B cell (primary cell): Measurements from ENCODE around the gene AKAP9. TPM values are rescaled to one million over a fixed set of nuclear protein-coding genes. Genes with fewer than 3 reads are reported as not detected.

Experiments used
- ATAC-seq: fragments of 200-7000 bp; cut with Tn5 transposase; one replicate; pipeline ENCODE4 v1.10.0; 2021; ENCODE audit warnings: low read depth, mild to moderate bottlenecking, moderate number of reproducible peaks, moderate library complexity
- CTCF ChIA-PET: fragments of 350-600 bp; sonication (Branson Sonifier 250); formaldehyde crosslinking; loops from one replicate; lab custom pipeline; 2021; ENCODE audit warnings: antibody characterized with exemption, inconsistent platforms; lab: Charles Lee
- POLR2A ChIA-PET: fragments of 350-600 bp; sonication (Branson Sonifier 250); formaldehyde crosslinking; loops from one replicate; lab custom pipeline; 2021; ENCODE audit warnings: antibody characterized with exemption; lab: Charles Lee
- DNase-seq: peaks from one replicate; pipeline ENCODE4 v3.0.0; 2013
- H2AFZ ChIP-seq: 2 replicates; pipeline ENCODE4 v1.6.1; 2012; ENCODE audit warnings: mild to moderate bottlenecking, low read depth, low read length; ENCODE audit not compliant: insufficient read depth, poor library complexity, severe bottlenecking
- H3K27ac ChIP-seq, 2 donors: 1 replicate in 1 of 2; 2 replicates in 1 of 2; pipeline ENCODE4 v1.5.1; 2012 to 2013; ENCODE audit warnings: low read length in 2 of 2, mild to moderate bottlenecking in 2 of 2, moderate library complexity in 1 of 2
- H3K27me3 ChIP-seq, 4 experiments: fragments of 200-600 bp in 1 of 4; sonication (generic) in 1 of 4; replicated peaks in 1 of 4; 1 replicate in 2 of 4; 2 replicates in 2 of 4; pipeline versions ENCODE4 v1.6.1 to v1.7.0; 2013 to 2016; ENCODE audit warnings: low read length in 3 of 4, mild to moderate bottlenecking in 2 of 4, mixed read lengths in 1 of 4, moderate library complexity in 1 of 4; ENCODE audit not compliant: insufficient read depth in 4 of 4, control insufficient read depth in 3 of 4; ENCODE audit errors: control extremely low read depth in 1 of 4
- H3K36me3 ChIP-seq, 2 experiments: replicated peaks in 1 of 2; 1 replicate in 1 of 2; 2 replicates in 1 of 2; pipeline versions ENCODE4 v1.6.1 to v1.7.1; 2013; ENCODE audit warnings: low read length in 1 of 2; ENCODE audit not compliant: insufficient read depth in 2 of 2, control insufficient read depth in 1 of 2; ENCODE audit errors: control extremely low read depth in 1 of 2, extremely low read depth in 1 of 2
- H3K4me1 ChIP-seq, 2 donors: fragments of 200-600 bp in 1 of 2; sonication (generic) in 1 of 2; 1 replicate in 1 of 2; 2 replicates in 1 of 2; pipeline versions ENCODE4 v1.5.1 to v1.6.1; 2013 to 2017; ENCODE audit warnings: low read length in 2 of 2; ENCODE audit not compliant: control insufficient read depth in 2 of 2, insufficient read depth in 2 of 2
- H3K4me2 ChIP-seq: replicated peaks from 2 replicates; pipeline ENCODE3; 2012; ENCODE audit warnings: mild to moderate bottlenecking, low read depth, low read length; ENCODE audit not compliant: poor library complexity, severe bottlenecking
- H3K4me3 ChIP-seq, 5 experiments: fragments of 200-600 bp in 1 of 5; sonication (generic) in 1 of 5; 1 replicate in 3 of 5; 2 replicates in 2 of 5; pipeline versions ENCODE4 v1.5.1 to v1.7.0; 2011 to 2016; ENCODE audit warnings: low read length in 4 of 5, mild to moderate bottlenecking in 4 of 5, low read depth in 2 of 5, control low read depth in 1 of 5, moderate library complexity in 1 of 5; ENCODE audit not compliant: insufficient read depth in 1 of 5; ENCODE audit errors: control extremely low read depth in 1 of 5, extremely low read depth in 1 of 5
- H3K79me2 ChIP-seq: fragments of 200-600 bp; sonication (generic); one replicate; pipeline ENCODE4 v1.6.0; 2016; ENCODE audit warnings: low read length; ENCODE audit not compliant: control insufficient read depth, insufficient read depth
- H3K9ac ChIP-seq: fragments of 200-600 bp; sonication (generic); 2 replicates; pipeline ENCODE4 v1.6.1; 2017; ENCODE audit warnings: mild to moderate bottlenecking, low read length, moderate library complexity
- H3K9me3 ChIP-seq, 3 donors: one replicate each; pipeline versions ENCODE4 v1.6.1 to v1.7.1; 2013; ENCODE audit warnings: low read length in 2 of 3; ENCODE audit not compliant: control insufficient read depth in 2 of 3, insufficient read depth in 1 of 3; ENCODE audit errors: control extremely low read depth in 1 of 3
- H4K20me1 ChIP-seq: 2 replicates; pipeline ENCODE4 v1.6.0; 2012; ENCODE audit warnings: mild to moderate bottlenecking, low read length; ENCODE audit not compliant: insufficient read depth, control insufficient read depth, poor library complexity, severe bottlenecking
- H3K27ac Mint-ChIP-seq: one replicate; pipeline ENCODE4 v1.8.0; 2021; ENCODE audit warnings: mixed read lengths
- H3K27me3 Mint-ChIP-seq: one replicate; pipeline ENCODE4 v1.8.0; 2021; ENCODE audit warnings: mixed read lengths
- H3K4me1 Mint-ChIP-seq: one replicate; pipeline ENCODE4 v1.8.0; 2021; ENCODE audit warnings: mixed read lengths
- H3K4me3 Mint-ChIP-seq: one replicate; pipeline ENCODE4 v1.8.0; 2021; ENCODE audit warnings: mixed read lengths
- H3K9me3 Mint-ChIP-seq: one replicate; pipeline ENCODE4 v1.8.0; 2022; ENCODE audit warnings: mixed read lengths; ENCODE audit not compliant: insufficient read depth
- EZH2 ChIP-seq: IDR thresholded peaks from 2 replicates; pipeline ENCODE4 v1.6.1; 2012; ENCODE audit warnings: borderline replicate concordance, low read depth, mild to moderate bottlenecking, moderate library complexity, low read length; ENCODE audit not compliant: insufficient read depth, poor library complexity, severe bottlenecking
- WGBS: methylation state at CpG from one replicate; pipeline ENCODE4 v1.1.5; 2013; ENCODE audit warnings: missing lambda C conversion rate; ENCODE audit not compliant: insufficient coverage; 5-methylcytosine and 5-hydroxymethylcytosine counted together
- intact Hi-C: fragments of 100-400 bp; cut with micrococcal nuclease; formaldehyde crosslinking; loops from one replicate; pipeline ENCODE4 v1.10.0; 2022
- polyA plus RNA-seq: library from polyadenylated mRNA; depleted of rRNA; stranded (reverse); fragments of >200 nt; gene quantifications from 2 replicates; pipeline ENCODE4 v1.2.3, GENCODE V29; 2012
- total RNA-seq, 2 donors: library from RNA; stranded (reverse); fragments of 120-200 nt in 1 of 2; gene quantifications; 1 replicate in 1 of 2; 2 replicates in 1 of 2; pipeline versions ENCODE4 v1.2.3 to v1.2.4, GENCODE V29; 2013 to 2022
- TF ChIP-seq, protein P1 (sequence below): fragments of 200-600 bp; IDR thresholded peaks from one replicate; pipeline ENCODE4 v1.8.0; 2022; ENCODE audit warnings: antibody characterized with exemption, mild to moderate bottlenecking

Gene AKAP9
- total and polyA plus RNA-seq, 2 donors (not counting 1 experiment from before 2014, with no cell fraction given) = 19.3 to 106 TPM

DNA sequence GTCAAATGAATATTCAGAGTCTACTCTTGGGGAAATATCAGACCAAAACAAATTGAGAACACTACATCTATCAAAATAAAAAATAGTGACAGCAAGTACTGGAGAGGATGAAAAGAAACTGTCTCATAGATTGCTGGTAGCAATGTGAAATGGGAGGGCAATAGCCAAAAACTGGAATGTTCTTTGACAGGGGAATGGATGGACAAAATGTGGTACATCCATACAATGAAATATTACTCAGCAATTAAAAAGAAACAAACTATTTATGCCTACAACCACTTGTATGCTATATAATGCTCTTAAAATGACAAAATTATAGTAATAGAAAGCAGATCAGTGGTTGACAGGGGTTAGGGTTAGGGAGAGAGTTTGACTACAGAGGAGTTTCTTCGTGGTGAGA lies 147.6 kb downstream of the AKAP9 start:
- Mint-ChIP-seq H3K27me3 (no peaks in the 10 kb centered on the region), H3K27ac (no peak overlapping the region), H3K4me3 (no peak overlapping the region), H3K4me1 (no peaks in the 10 kb centered on the region), H3K9me3 (no peaks in the 10 kb centered on the region)
- Histone ChIP-seq H3K9me3 (no peaks in the 10 kb centered on the region), H4K20me1 (no peaks in the 10 kb centered on the region), H3K27me3 (no peaks in the 10 kb centered on the region), H3K9ac (no peak overlapping the region), H3K36me3 (peaks cover 18 to 45% of the 10 kb centered on the region in 2 experiments), H3K4me3 (no peak overlapping the region), H3K4me2 (no peak overlapping the region), H2AFZ (no peak overlapping the region), H3K27ac (no peak overlapping the region), H3K4me1 (no peaks in the 10 kb centered on the region), H3K79me2 (no peaks in the 10 kb centered on the region)
- intact Hi-C loops = no loop called here
- CTCF ChIA-PET = no interaction called here
- POLR2A ChIA-PET = no interaction called here
- ATAC-seq (no peak), DNase-seq (no peak)
- WGBS = no CpG with 5 or more reads among the region's 1 CpG
- TF ChIP-seq, protein P1, sequence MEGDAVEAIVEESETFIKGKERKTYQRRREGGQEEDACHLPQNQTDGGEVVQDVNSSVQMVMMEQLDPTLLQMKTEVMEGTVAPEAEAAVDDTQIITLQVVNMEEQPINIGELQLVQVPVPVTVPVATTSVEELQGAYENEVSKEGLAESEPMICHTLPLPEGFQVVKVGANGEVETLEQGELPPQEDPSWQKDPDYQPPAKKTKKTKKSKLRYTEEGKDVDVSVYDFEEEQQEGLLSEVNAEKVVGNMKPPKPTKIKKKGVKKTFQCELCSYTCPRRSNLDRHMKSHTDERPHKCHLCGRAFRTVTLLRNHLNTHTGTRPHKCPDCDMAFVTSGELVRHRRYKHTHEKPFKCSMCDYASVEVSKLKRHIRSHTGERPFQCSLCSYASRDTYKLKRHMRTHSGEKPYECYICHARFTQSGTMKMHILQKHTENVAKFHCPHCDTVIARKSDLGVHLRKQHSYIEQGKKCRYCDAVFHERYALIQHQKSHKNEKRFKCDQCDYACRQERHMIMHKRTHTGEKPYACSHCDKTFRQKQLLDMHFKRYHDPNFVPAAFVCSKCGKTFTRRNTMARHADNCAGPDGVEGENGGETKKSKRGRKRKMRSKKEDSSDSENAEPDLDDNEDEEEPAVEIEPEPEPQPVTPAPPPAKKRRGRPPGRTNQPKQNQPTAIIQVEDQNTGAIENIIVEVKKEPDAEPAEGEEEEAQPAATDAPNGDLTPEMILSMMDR = no peak
- TF ChIP-seq EZH2 = no peak

DNA sequence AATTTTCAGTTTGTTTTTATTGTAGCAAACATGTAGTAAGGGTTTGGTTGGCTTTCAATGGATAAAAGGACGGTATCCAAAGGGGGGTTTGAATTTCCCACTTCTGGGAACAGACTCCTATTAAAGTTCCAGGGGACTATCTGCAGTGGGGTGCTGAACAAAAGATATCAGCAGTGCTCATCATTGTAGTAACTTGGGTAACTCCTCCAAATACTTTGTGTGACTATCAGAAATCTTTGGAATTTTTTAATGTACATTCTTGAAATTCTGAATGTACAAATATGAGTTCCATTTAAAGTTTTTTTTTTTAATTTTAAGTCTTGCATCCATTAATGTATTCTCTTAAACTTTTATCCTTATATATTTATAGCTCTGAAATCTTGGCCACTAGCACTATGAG lies 151.5 kb downstream of the AKAP9 start:
- Mint-ChIP-seq H3K4me1 (no peaks in the 10 kb centered on the region), H3K27ac (no peak overlapping the region), H3K9me3 (no peaks in the 10 kb centered on the region), H3K27me3 (no peaks in the 10 kb centered on the region), H3K4me3 (no peak overlapping the region)
- H3K27ac ChIP-seq = no peak overlapping the region
- no peak for TF ChIP-seq EZH2
- TF ChIP-seq, protein P1 = no peak
- H3K36me3 ChIP-seq = peaks cover 17 to 54% of the 10 kb centered on the region in 2 experiments
- WGBS = no CpG with 5 or more reads among the region's 1 CpG
- ChIA-PET POLR2A (no interaction called here), CTCF (interaction anchor here (1.2 kb wide), 1 partner anchor 8 kb away, joined by 3 read pairs; no protein-coding TSS in a partner anchor)
- no peaks in the 10 kb centered on the region for H3K27me3 ChIP-seq
- no peak overlapping the region for H2AFZ ChIP-seq
- DNase-seq (no peak), ATAC-seq (no peak)
- no peaks in the 10 kb centered on the region for H3K4me1 ChIP-seq
- H3K9me3 ChIP-seq = no peaks in the 10 kb centered on the region
- H3K4me3 ChIP-seq = no peak overlapping the region
- H3K9ac ChIP-seq = no peak overlapping the region
- no peaks in the 10 kb centered on the region for H3K79me2 ChIP-seq
- H3K4me2 ChIP-seq = no peak overlapping the region
- intact Hi-C loops = no loop called here
- no peaks in the 10 kb centered on the region for H4K20me1 ChIP-seq
